Tibial nerve (tissue), 4 donors: Measurements from ENCODE around the gene C10orf71. TPM values are rescaled to one million over a fixed set of nuclear protein-coding genes. Genes with fewer than 3 reads are reported as not detected.

Source experiments
- DNase-seq, 2 donors: peaks; one replicate each; pipeline ENCODE4 v3.0.0-alpha.2; 2019; ENCODE audit warnings: low spot score in 2 of 2
- H3K27ac ChIP-seq, 4 donors: fragments of 200-600 bp; sonication (generic) in 3 of 4; one replicate each; pipeline ENCODE4 v1.5.1; 2017 to 2019; ENCODE audit warnings: mild to moderate bottlenecking in 1 of 4
- H3K27me3 ChIP-seq, 2 donors: fragments of 200-600 bp; sonication (generic) in 1 of 2; one replicate each; pipeline versions ENCODE4 v1.5.1 to v1.6.0; 2017 to 2019
- H3K36me3 ChIP-seq, 3 donors: fragments of 200-600 bp; sonication (generic); one replicate each; pipeline ENCODE4 v1.5.1; 2018 to 2019
- H3K4me1 ChIP-seq, 4 donors: fragments of 200-600 bp; sonication (generic) in 3 of 4; one replicate each; pipeline ENCODE4 v1.5.1; 2017 to 2019
- H3K4me3 ChIP-seq, 4 donors: fragments of 200-600 bp; sonication (generic) in 3 of 4; one replicate each; pipeline ENCODE4 v1.5.1; 2017 to 2019; ENCODE audit warnings: mild to moderate bottlenecking in 1 of 4, moderate library complexity in 1 of 4
- H3K9me3 ChIP-seq, 4 donors: fragments of 200-600 bp; sonication (generic) in 3 of 4; one replicate each; pipeline ENCODE4 v1.5.1; 2017 to 2019
- CTCF ChIP-seq, 5 experiments: fragments of 200-600 bp in 3 of 5; fragments of 450-650 bp in 2 of 5; sonication (generic) in 3 of 5; IDR thresholded peaks; one replicate each; pipeline ENCODE4 v1.5.1; 2016 to 2019; ENCODE audit warnings: antibody characterized with exemption in 5 of 5, mild to moderate bottlenecking in 3 of 5, moderate library complexity in 2 of 5
- EP300 ChIP-seq, 2 donors: sonication (generic); formaldehyde crosslinking; IDR thresholded peaks; one replicate each; pipeline ENCODE4 v1.6.1; 2017; ENCODE audit warnings: antibody characterized with exemption in 2 of 2, mild to moderate bottlenecking in 1 of 2
- POLR2A ChIP-seq, 2 donors: fragments of 450-650 bp; IDR thresholded peaks; one replicate each; pipeline ENCODE4 v1.6.1; 2017; ENCODE audit warnings: antibody characterized with exemption in 2 of 2, mild to moderate bottlenecking in 2 of 2, moderate library complexity in 2 of 2
- WGBS, 2 donors: methylation state at CpG; one replicate each; pipeline ENCODE4 v1.1.5; 2018; 5-methylcytosine and 5-hydroxymethylcytosine counted together
- total RNA-seq, 4 donors: library from RNA; depleted of rRNA; stranded (reverse); fragments of >200 nt; gene quantifications; one replicate each; pipeline ENCODE4 v1.1.0, GENCODE V29; 2016

C10orf71 gene
- total RNA-seq, 4 donors from 2014 or later = 0.22 TPM; not detected in 3

- H3K27ac ChIP-seq = peak overlapping the region in 2 of 4 donors; percentile 28 to 36
- 66 to 79% methylated on average over 9 of the region's 9 CpGs for WGBS, 2 donors
- no peak for DNase-seq
- no peaks in the 10 kb centered on the region for H3K36me3 ChIP-seq
- peaks cover 0 to 9% (median 0%) of the 10 kb centered on the region in 4 donors for H3K9me3 ChIP-seq
- TF ChIP-seq CTCF (IDR thresholded peaks at IDR 0.05) = no peak
- no peak for TF ChIP-seq POLR2A (IDR thresholded peaks at IDR 0.05)
- TF ChIP-seq EP300 (IDR thresholded peaks at IDR 0.05) = no peak
- no peak overlapping the region for H3K4me3 ChIP-seq
- peaks cover 0 to 4% (median 0%) of the 10 kb centered on the region in 4 donors for H3K4me1 ChIP-seq
- H3K27me3 ChIP-seq = no peaks in the 10 kb centered on the region
Measured at GRCh38 chr10:49309691-49310411, 10.9 kb downstream of the C10orf71 start.

- H3K27ac ChIP-seq = peak overlapping the region in 2 of 4 donors; percentile 28 to 36
- peaks cover 0 to 4% (median 0%) of the 10 kb centered on the region in 4 donors for H3K4me1 ChIP-seq
- H3K9me3 ChIP-seq = peaks cover 0 to 9% (median 0%) of the 10 kb centered on the region in 4 donors
- DNase-seq = no peak
- TF ChIP-seq EP300 (IDR thresholded peaks at IDR 0.05) (no peak), POLR2A (IDR thresholded peaks at IDR 0.05) (no peak), CTCF (IDR thresholded peaks at IDR 0.05) (no peak)
- H3K4me3 ChIP-seq = no peak overlapping the region
- no peaks in the 10 kb centered on the region for H3K27me3 ChIP-seq
- 73 to 95% methylated on average over 5 of the region's 5 CpGs for WGBS, 2 donors
- H3K36me3 ChIP-seq = no peaks in the 10 kb centered on the region
Measured at GRCh38 chr10:49310460-49310859, 11.5 kb downstream of the C10orf71 start.

DNA sequence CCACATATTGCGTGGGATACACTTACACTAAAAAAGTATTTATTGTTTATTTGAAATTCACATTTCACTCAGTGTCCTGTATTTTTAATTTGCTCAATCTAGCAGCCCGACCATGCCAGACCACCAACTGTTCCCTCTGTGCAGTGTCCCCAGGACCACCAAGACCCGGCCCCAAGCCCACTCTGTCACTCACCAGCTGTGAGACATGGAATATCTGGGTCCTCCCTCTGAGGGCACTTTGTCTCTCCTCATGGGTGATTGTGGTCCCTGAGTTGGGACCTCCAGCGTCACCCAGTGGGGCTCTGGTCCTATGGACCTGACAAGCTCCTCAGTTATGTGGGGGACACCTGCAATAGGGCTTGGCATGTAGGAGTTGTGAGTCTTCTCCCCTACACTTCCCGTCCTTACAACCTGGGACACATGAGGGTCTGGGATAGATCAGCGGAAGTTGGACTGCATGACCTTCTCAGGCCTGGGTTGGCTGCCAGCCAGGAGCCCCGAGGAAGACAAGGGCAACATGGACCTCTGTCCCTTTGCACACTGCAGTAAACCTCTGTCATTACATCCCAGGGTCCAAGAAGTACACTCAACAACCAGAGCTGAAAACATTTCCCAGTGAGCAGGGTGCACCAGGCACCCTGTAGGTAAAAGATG is 12.1 kb downstream of the C10orf71 start:
- no peak overlapping the region for H3K27ac ChIP-seq
- no peaks in the 10 kb centered on the region for H3K27me3 ChIP-seq
- peaks cover 0 to 4% (median 0%) of the 10 kb centered on the region in 4 donors for H3K4me1 ChIP-seq
- H3K36me3 ChIP-seq = no peaks in the 10 kb centered on the region
- H3K4me3 ChIP-seq = no peak overlapping the region
- TF ChIP-seq POLR2A (IDR thresholded peaks at IDR 0.05) (no peak), EP300 (IDR thresholded peaks at IDR 0.05) (no peak), CTCF (IDR thresholded peaks at IDR 0.05) (no peak)
- no peak for DNase-seq
- WGBS, 2 donors = 70 to 76% methylated on average over 6 to 7 of the region's 7 CpGs
- H3K9me3 ChIP-seq = peaks cover 0 to 9% (median 0%) of the 10 kb centered on the region in 4 donors

- H3K4me1 ChIP-seq = peaks cover 0 to 4% (median 0%) of the 10 kb centered on the region in 4 donors
- H3K9me3 ChIP-seq = peaks cover 0 to 9% (median 0%) of the 10 kb centered on the region in 4 donors
- no peaks in the 10 kb centered on the region for H3K27me3 ChIP-seq
- DNase-seq = no peak
- TF ChIP-seq CTCF (IDR thresholded peaks at IDR 0.05) (no peak), EP300 (IDR thresholded peaks at IDR 0.05) (no peak), POLR2A (IDR thresholded peaks at IDR 0.05) (no peak)
- H3K27ac ChIP-seq = peak overlapping the region in 1 of 4 donors; percentile 22
- 61 to 72% methylated on average over 4 of the region's 4 CpGs for WGBS, 2 donors
- no peaks in the 10 kb centered on the region for H3K36me3 ChIP-seq
- H3K4me3 ChIP-seq = no peak overlapping the region
Measured at GRCh38 chr10:49311555-49312236, 12.7 kb downstream of the C10orf71 start.
